HG03378 (cell line): ENCODE data around the gene ENHO.
"Not testable (repeated sequence)": the region's sequence is repeated elsewhere in the genome, so short reads cannot be mapped to it uniquely, and the experiment has no call there.

Source experiments
- ATAC-seq: cut with Tn5 transposase; IDR thresholded peaks from one replicate; pipeline ENCODE4 v1.9.1; 2021; ENCODE audit warnings: mild to moderate bottlenecking, moderate library complexity; ENCODE audit not compliant: unreplicated experiment

Gene ENHO

GRCh38 chr9:34532041-34532440 lies 9.3 kb upstream of the ENHO start:
- not testable (repeated sequence) for ATAC-seq

GRCh38 chr9:34526026-34526425 lies 3.2 kb upstream of the ENHO start:
- ATAC-seq = no peak

- ATAC-seq = no peak
Observed at GRCh38 chr9:34524349-34524748, 1.6 kb upstream of the ENHO start.

GRCh38 chr9:34522091-34522887 lies 501 bp downstream of the ENHO start:
- ATAC-seq = no peak

GRCh38 chr9:34521406-34522045 lies 1.3 kb downstream of the ENHO start:
- ATAC-seq = no peak

DNA sequence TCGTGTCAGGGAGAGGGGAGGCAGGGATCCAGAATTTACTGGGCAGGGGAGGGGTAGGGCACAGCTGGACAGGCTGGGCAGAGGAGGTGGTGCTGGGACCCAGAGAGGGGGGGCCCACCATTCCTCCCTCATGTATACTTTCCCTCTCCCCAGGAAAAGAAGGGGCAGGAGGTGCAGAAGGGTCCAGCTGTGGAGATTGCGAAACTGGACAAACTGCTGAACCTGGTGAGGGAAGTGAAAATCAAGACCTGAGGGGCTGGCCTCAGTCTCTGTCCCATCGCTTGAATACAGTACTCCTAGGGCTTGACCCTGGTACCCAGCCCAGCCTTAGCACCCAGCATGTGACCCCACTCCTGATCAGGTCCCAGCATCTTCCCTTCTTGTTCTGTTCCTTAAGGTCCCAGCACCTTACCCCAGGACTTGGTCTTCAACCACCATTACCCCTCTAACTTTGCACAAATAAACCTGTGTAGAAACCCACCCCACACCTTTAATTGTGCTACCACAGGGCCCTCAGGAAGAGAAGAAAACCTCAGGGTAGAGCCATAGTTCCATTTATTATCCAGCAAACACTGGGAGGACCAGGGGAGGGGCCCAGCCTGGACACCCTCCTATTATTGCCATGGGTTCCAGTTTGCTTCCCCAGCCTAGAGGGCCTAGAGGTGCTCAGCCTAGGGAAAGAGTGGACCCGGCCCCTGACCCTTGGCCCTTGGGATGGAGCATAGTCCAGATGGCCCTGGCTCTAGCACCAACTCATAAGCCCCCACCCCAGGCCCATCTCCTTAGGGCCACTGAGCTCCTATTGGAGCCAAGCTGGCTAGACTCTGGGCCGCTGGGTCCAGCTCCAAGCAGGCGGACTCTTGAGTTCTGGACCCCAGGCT lies 2.0 kb downstream of the ENHO start:
- ATAC-seq = no peak

GRCh38 chr9:34520096-34520495 lies 2.7 kb downstream of the ENHO start:
- ATAC-seq = no peak

GRCh38 chr9:34519321-34520020 lies 3.3 kb downstream of the ENHO start:
- no peak for ATAC-seq

DNA sequence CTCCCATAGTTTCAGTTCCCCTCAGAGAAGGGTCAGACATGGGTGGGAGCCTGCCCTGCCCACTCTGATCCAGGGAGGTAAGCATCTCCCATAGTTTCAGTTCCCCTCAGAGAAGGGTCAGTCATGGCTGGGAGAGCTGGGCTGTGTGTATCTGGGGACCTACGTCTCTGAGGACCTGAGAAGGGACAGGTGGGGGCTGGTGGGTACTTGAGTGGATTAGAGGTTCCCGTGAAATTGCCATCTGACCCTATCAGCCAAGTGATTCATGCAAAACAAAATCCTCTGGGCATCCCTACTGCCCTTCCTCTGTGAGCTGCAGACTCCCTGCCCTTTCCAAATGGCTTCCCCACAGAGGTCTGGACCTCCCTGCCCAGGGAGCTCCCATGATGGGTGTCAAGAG lies 3.9 kb downstream of the ENHO start:
- ATAC-seq = no peak

DNA sequence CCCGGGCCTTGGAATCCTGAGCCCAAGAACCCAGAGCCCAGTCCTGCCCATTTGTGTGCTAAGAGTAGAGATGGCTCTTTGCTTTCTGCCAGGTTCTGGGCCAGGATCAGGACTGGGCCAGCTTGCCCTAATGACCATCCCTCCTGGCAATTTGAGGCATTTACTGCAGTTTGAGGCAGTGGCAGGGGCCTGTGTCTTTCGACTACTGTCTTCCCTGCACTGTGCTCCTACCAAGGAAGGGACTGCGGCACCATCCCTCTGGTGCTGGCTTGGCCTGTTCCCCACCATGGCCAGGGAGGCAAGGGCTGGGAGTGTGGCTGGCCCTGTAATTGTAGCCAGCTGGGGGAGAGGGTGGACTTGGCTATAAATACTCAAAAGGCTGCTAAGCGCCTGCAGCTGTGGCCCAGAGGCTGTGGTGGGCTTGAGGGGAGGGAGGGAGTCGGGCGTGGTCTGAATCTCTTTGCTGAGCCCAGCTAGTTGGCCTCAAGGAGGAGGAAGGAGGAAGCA lies 4.6 kb downstream of the ENHO start:
- ATAC-seq = no peak

DNA sequence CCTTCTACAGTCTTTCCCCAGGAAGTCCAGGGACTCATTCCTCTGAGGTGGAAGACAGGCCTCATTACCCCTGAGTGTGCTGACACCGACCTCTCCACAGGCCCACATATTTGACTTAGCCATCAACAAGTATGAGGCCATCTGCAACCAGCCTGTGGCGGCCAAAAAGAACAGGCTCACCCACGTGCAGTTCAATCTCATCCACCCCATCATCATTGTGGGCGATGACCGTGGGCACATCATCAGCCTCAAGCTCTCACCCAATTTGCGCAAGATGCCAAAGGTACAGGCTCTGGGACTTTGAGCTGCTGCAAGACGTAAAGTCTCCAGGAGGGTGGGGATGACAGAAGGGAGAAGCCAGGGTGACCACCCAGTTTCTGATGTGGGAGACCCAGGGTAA lies 5.6 kb downstream of the ENHO start:
- ATAC-seq = no peak

GRCh38 chr9:34515959-34516358 lies 6.8 kb downstream of the ENHO start:
- no peak for ATAC-seq

DNA sequence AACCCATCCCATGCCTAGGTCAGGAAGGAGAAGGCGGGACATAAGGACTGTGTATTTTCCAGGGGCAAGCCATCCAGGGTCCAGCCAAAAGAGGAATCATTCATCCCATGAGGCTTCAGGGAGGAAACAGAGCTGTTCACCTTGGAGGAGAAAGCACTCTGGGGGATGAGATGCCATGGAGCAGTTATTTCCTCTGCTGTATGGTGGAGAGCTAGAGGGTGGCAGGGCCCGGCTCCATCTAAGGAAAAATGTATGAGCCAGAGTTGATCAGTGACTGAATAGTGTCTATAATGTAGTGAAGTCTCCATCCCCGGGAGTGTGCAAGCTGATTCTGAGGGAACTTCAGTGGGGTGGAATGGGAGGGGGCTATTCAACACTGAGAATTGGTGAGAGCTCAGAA lies 8.0 kb downstream of the ENHO start:
- ATAC-seq = no peak

DNA sequence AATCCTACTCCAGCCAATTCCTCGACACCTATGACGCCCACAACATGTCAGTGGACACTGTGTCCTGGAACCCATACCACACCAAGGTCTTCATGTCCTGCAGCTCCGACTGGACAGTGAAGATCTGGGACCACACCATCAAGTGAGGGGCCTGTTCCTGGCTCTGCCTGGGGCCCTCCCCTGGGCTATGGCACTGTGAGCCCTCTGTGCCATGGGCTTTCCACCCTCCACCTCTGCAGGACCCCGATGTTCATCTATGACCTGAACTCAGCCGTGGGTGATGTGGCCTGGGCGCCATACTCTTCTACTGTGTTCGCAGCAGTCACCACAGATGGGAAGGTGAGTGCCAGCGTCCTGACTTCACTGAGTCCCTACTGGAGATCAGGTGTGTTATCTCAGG lies 8.4 kb downstream of the ENHO start:
- ATAC-seq = no peak

GRCh38 chr9:34513567-34514214 lies 9.1 kb downstream of the ENHO start:
- no peak for ATAC-seq

GRCh38 chr9:34512131-34513078 lies 10.4 kb downstream of the ENHO start:
- ATAC-seq = no peak

- no peak for ATAC-seq
Observed at GRCh38 chr9:34510497-34511468, 12.0 kb downstream of the ENHO start.

- ATAC-seq = no peak
Observed at GRCh38 chr9:34508951-34509350, 13.8 kb downstream of the ENHO start.
